Activated CD4-positive, alpha-beta T cell treated with anti-CD3 and anti-CD28 coated beads for 24 hours (primary cell): ENCODE data around the gene ERC2.

ENCODE experiments used
- DNase-seq, 2 donors: peaks; one replicate each; pipeline ENCODE4 v3.0.0-alpha.2; 2020; ENCODE audit warnings: low read depth in 2 of 2

Gene ERC2

GRCh38 chr3:55494976-55495375 is 973.3 kb downstream of the ERC2 start:
- DNase-seq, result no peak

- no peak for DNase-seq
Measured at GRCh38 chr3:55492976-55493375, 975.3 kb downstream of the ERC2 start.

GRCh38 chr3:55491296-55491816 is 976.9 kb downstream of the ERC2 start:
- no peak for DNase-seq

GRCh38 chr3:55490276-55490913 is 977.9 kb downstream of the ERC2 start:
- no peak for DNase-seq

GRCh38 chr3:55489798-55490132 is 978.5 kb downstream of the ERC2 start:
- no peak for DNase-seq

- no peak for DNase-seq
Measured at GRCh38 chr3:55488398-55489055, 979.7 kb downstream of the ERC2 start.

GRCh38 chr3:55487381-55488241 is 980.7 kb downstream of the ERC2 start:
- DNase-seq, result no peak

- DNase-seq, result no peak
Measured at GRCh38 chr3:55486857-55487380, 981.3 kb downstream of the ERC2 start, which contains the start of gene WNT5A. WNT5A (minus strand) TSS chr3:55487306; CDS start chr3:55486985, 321 bp downstream.

- DNase-seq, result no peak
Measured at GRCh38 chr3:55486101-55486856, 982.0 kb downstream of the ERC2 start.

- DNase-seq, result peak in 1 of 2 donors; percentile 13
Measured at GRCh38 chr3:55484801-55485791, 983.2 kb downstream of the ERC2 start.

- no peak for DNase-seq
Measured at GRCh38 chr3:55484191-55484689, 984.0 kb downstream of the ERC2 start.

GRCh38 chr3:55483196-55484095 is 984.8 kb downstream of the ERC2 start:
- DNase-seq, result no peak

- DNase-seq, result no peak
Measured at GRCh38 chr3:55482496-55483195, 985.6 kb downstream of the ERC2 start.

- no peak for DNase-seq
Measured at GRCh38 chr3:55481744-55482495, 986.3 kb downstream of the ERC2 start.

GRCh38 chr3:55480911-55481743 is 987.1 kb downstream of the ERC2 start:
- DNase-seq, result no peak
